Liver (tissue), 3 donors: Measurements from ENCODE around the gene ABHD8.

Source experiments
- CTCF ChIP-seq: fragments of 150-350 bp; IDR thresholded peaks from 2 replicates; pipeline ENCODE4 v1.5.1; 2017; ENCODE audit warnings: improper control_type of control experiment, low read depth, low read length; ENCODE audit not compliant: missing input control
- FOXA1 ChIP-seq: IDR thresholded peaks from 2 replicates; pipeline ENCODE4 v1.6.1; 2016; ENCODE audit warnings: antibody characterized with exemption
- GABPA ChIP-seq, 2 donors: IDR thresholded peaks in 1 of 2; conservative IDR thresholded peaks in 1 of 2; 2 replicates each; pipeline ENCODE4 v1.6.1; 2016; ENCODE audit warnings: antibody characterized with exemption in 2 of 2, mild to moderate bottlenecking in 1 of 2, moderate library complexity in 1 of 2
- RAD21 ChIP-seq, 2 donors: IDR thresholded peaks; 2 replicates each; pipeline ENCODE4 v1.6.1; 2016; ENCODE audit warnings: antibody characterized with exemption in 2 of 2, mild to moderate bottlenecking in 2 of 2
- TF ChIP-seq, protein P1 (sequence below): IDR thresholded peaks from 2 replicates; pipeline ENCODE4 v1.6.1; 2016; ENCODE audit warnings: antibody characterized with exemption
- TF ChIP-seq, protein P2 (sequence below): IDR thresholded peaks from 2 replicates; pipeline ENCODE4 v1.6.1; 2016; ENCODE audit warnings: antibody characterized with exemption
- donor health status: healthy.
- donor health status: healthy.

GRCh38 chr19:17248011-17248776 lies 55.0 kb downstream of the ABHD8 start:
- no peak for TF ChIP-seq CTCF
- no peak for TF ChIP-seq GABPA (IDR thresholded peaks at IDR 0.05 in 1 of 2, conservative IDR thresholded peaks at IDR 0.05 in 1 of 2)
- no peak for TF ChIP-seq RAD21 (IDR thresholded peaks at IDR 0.05)
- no peak for TF ChIP-seq FOXA1
- TF ChIP-seq, protein P1, sequence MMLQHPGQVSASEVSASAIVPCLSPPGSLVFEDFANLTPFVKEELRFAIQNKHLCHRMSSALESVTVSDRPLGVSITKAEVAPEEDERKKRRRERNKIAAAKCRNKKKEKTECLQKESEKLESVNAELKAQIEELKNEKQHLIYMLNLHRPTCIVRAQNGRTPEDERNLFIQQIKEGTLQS: no peak
- TF ChIP-seq, protein P2, sequence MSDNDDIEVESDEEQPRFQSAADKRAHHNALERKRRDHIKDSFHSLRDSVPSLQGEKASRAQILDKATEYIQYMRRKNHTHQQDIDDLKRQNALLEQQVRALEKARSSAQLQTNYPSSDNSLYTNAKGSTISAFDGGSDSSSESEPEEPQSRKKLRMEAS: no peak
